ENCODE data around the gene CARS2.
"Not testable (repeated sequence)": the region's sequence is repeated elsewhere in the genome, so short reads cannot be mapped to it uniquely, and the experiment has no call there.

CARS2 gene

GRCh38 chr13:110664673-110665072, 41.2 kb downstream of the CARS2 start:
- DNase-seq (ENCODE audit: low read depth), result no peak
- TF ChIP-seq CTCF (IDR thresholded peaks at IDR 0.05; ENCODE audit: insufficient read depth, low read depth, low read length, missing control alignments), result no peak
- no peak overlapping the region for H3K4me3 ChIP-seq (ENCODE audit: low read length)

GRCh38 chr13:110664041-110664440, 41.9 kb downstream of the CARS2 start:
- no peak overlapping the region for H3K4me3 ChIP-seq (ENCODE audit: low read length)

GRCh38 chr13:110663491-110663890, 42.4 kb downstream of the CARS2 start:
- DNase-seq (ENCODE audit: low read depth), result no peak
- H3K4me3 ChIP-seq (ENCODE audit: low read length), result no peak overlapping the region
- TF ChIP-seq CTCF (IDR thresholded peaks at IDR 0.05; ENCODE audit: insufficient read depth, low read depth, low read length, missing control alignments), result no peak

More at GRCh38 chr13:110664041-110664440, 41.9 kb downstream of the CARS2 start:
- no peak for TF ChIP-seq CTCF (IDR thresholded peaks at IDR 0.05; ENCODE audit: insufficient read depth, low read depth, low read length, missing control alignments)
- DNase-seq (ENCODE audit: low read depth), result no peak

GRCh38 chr13:110662777-110663443, 43.0 kb downstream of the CARS2 start:
- DNase-seq (ENCODE audit: low read depth), result no peak
- H3K4me3 ChIP-seq (ENCODE audit: low read length), result no peak overlapping the region
- TF ChIP-seq CTCF (IDR thresholded peaks at IDR 0.05; ENCODE audit: insufficient read depth, low read depth, low read length, missing control alignments), result no peak

- DNase-seq (ENCODE audit: low read depth), result no peak
- no peak for TF ChIP-seq CTCF (IDR thresholded peaks at IDR 0.05; ENCODE audit: insufficient read depth, low read depth, low read length, missing control alignments)
- H3K4me3 ChIP-seq (ENCODE audit: low read length), result no peak overlapping the region
These were observed 43.8 kb downstream of the CARS2 start for GRCh38 chr13:110662091-110662490.

- no peak for TF ChIP-seq CTCF (IDR thresholded peaks at IDR 0.05; ENCODE audit: insufficient read depth, low read depth, low read length, missing control alignments)
- no peak for DNase-seq (ENCODE audit: low read depth)
- H3K4me3 ChIP-seq (ENCODE audit: low read length), result no peak overlapping the region
These were observed 44.7 kb downstream of the CARS2 start for GRCh38 chr13:110661256-110661655.

GRCh38 chr13:110658218-110658911, 47.6 kb downstream of the CARS2 start:
- not testable (repeated sequence) for DNase-seq (ENCODE audit: low read depth); H3K4me3 ChIP-seq (ENCODE audit: low read length)

Measured in epithelial cell of esophagus (primary cell).